Measurements from ENCODE around the gene TMEM143. TPM values are rescaled to one million over a fixed set of nuclear protein-coding genes. Genes with fewer than 3 reads are reported as not detected.
A peak's percentile ranks its signal among the peaks of the same experiment; 100 is the strongest.
"Not testable (repeated sequence)": the region's sequence is repeated elsewhere in the genome, so short reads cannot be mapped to it uniquely, and the experiment has no call there.

Gene TMEM143
- total RNA-seq, 2 experiments from 2014 or later = 9.4 to 11.0 TPM

GRCh38 chr19:48291489-48291815 is 72.3 kb downstream of the TMEM143 start:
- H3K4me1 Mint-ChIP-seq (ENCODE audit: low read depth); H3K36me3 ChIP-seq (ENCODE audit: insufficient read depth, low read length); H3K27me3 ChIP-seq (ENCODE audit: control insufficient read depth in 1 of 2, insufficient read depth in 2 of 2, low read length in 2 of 2); H3K36me3 Mint-ChIP-seq (ENCODE audit: low read depth); H3K27me3 Mint-ChIP-seq; H3K9me3 ChIP-seq (ENCODE audit: control insufficient read depth in 1 of 2, insufficient read depth in 1 of 2, low read length in 2 of 2); ATAC-seq (ENCODE audit: poor library complexity); H3K27ac ChIP-seq (ENCODE audit: low read depth in 1 of 2, low read length in 2 of 2); DNase-seq; H3K9me3 Mint-ChIP-seq; H3K27ac Mint-ChIP-seq: not testable (repeated sequence)
- H3K4me3 Mint-ChIP-seq = peak overlapping the region; percentile 76
- ChIA-PET POLR2A (interaction anchor here (1.2 kb wide), 1 partner anchor 42 kb away, joined by 5 read pairs; no protein-coding TSS in a partner anchor), CTCF (interaction anchor here (1.8 kb wide), 1 partner anchor 42 kb away, joined by 6 read pairs; no protein-coding TSS in a partner anchor)
- intact Hi-C loops (cut with DNase I, micrococcal nuclease) = loop anchor here (1.0 to 2.0 kb wide), 3 partner anchors 24 to 328 kb away; no protein-coding TSS in a partner anchor
- Histone ChIP-seq H3K4me1 (ENCODE audit: insufficient read depth, low read length) (peaks cover 10% of the 10 kb centered on the region), H3K4me3 (ENCODE audit: low read length) (peak overlapping the region; percentile 58)
- peak; percentile 65 for TF ChIP-seq CTCF (IDR thresholded peaks at IDR 0.05)

- no peaks in the 10 kb centered on the region for H3K36me3 ChIP-seq (ENCODE audit: insufficient read depth, low read length)
- ATAC-seq (ENCODE audit: poor library complexity) = peak; percentile 61
- intact Hi-C loops (cut with DNase I, micrococcal nuclease) = loop anchor here (1.0 to 2.0 kb wide), 3 partner anchors 24 to 328 kb away; no protein-coding TSS in a partner anchor
- Mint-ChIP-seq H3K9me3 (peaks cover 4% of the 10 kb centered on the region), H3K4me3 (peak overlapping the region; percentile 76), H3K27me3 (peaks cover 14% of the 10 kb centered on the region), H3K36me3 (ENCODE audit: low read depth) (no peaks in the 10 kb centered on the region), H3K27ac (no peak overlapping the region), H3K4me1 (ENCODE audit: low read depth) (no peaks in the 10 kb centered on the region)
- POLR2A ChIA-PET = interaction anchor here (1.2 kb wide), 1 partner anchor 43 kb away, joined by 5 read pairs; no protein-coding TSS in a partner anchor
- peak; percentile 99 for TF ChIP-seq CTCF (IDR thresholded peaks at IDR 0.05)
- CTCF ChIA-PET = interaction anchor here (1.8 kb wide), 1 partner anchor 43 kb away, joined by 6 read pairs; no protein-coding TSS in a partner anchor
- H3K4me1 ChIP-seq (ENCODE audit: insufficient read depth, low read length) = peaks cover 10% of the 10 kb centered on the region
- H3K9me3 ChIP-seq (ENCODE audit: control insufficient read depth in 1 of 2, insufficient read depth in 1 of 2, low read length in 2 of 2) = peaks cover 4 to 5% of the 10 kb centered on the region in 2 experiments
- peaks cover 0 to 2% of the 10 kb centered on the region in 2 experiments for H3K27me3 ChIP-seq (ENCODE audit: control insufficient read depth in 1 of 2, insufficient read depth in 2 of 2, low read length in 2 of 2)
- peak; percentile 24 to 79 (median 54) for DNase-seq
- H3K4me3 ChIP-seq (ENCODE audit: low read length) = peak overlapping the region; percentile 58
- no peak overlapping the region for H3K27ac ChIP-seq (ENCODE audit: low read depth in 1 of 2, low read length in 2 of 2)
These were observed 72.8 kb downstream of the TMEM143 start for GRCh38 chr19:48290771-48291488.

- H3K4me3 ChIP-seq (ENCODE audit: low read length) = no peak overlapping the region
- ChIA-PET CTCF (interaction anchor here (1.8 kb wide), 1 partner anchor 43 kb away, joined by 6 read pairs; no protein-coding TSS in a partner anchor), POLR2A (no interaction called here)
- H3K36me3 ChIP-seq (ENCODE audit: insufficient read depth, low read length) = no peaks in the 10 kb centered on the region
- Mint-ChIP-seq H3K36me3 (ENCODE audit: low read depth) (no peaks in the 10 kb centered on the region), H3K27me3 (peaks cover 18% of the 10 kb centered on the region), H3K4me1 (ENCODE audit: low read depth) (no peaks in the 10 kb centered on the region), H3K4me3 (peak overlapping the region; percentile 25), H3K27ac (no peak overlapping the region), H3K9me3 (peaks cover 4% of the 10 kb centered on the region)
- H3K27ac ChIP-seq (ENCODE audit: low read depth in 1 of 2, low read length in 2 of 2) = no peak overlapping the region
- no peak for DNase-seq
- peaks cover 10% of the 10 kb centered on the region for H3K4me1 ChIP-seq (ENCODE audit: insufficient read depth, low read length)
- H3K9me3 ChIP-seq (ENCODE audit: control insufficient read depth in 1 of 2, insufficient read depth in 1 of 2, low read length in 2 of 2) = peaks cover 4 to 5% of the 10 kb centered on the region in 2 experiments
- intact Hi-C loops (cut with DNase I, micrococcal nuclease) = loop anchor here in 1 of 2 experiments (2.0 kb wide), 1 partner anchor 184 kb away; no protein-coding TSS in a partner anchor
- no peak for ATAC-seq (ENCODE audit: poor library complexity)
- no peak for TF ChIP-seq CTCF (IDR thresholded peaks at IDR 0.05)
- H3K27me3 ChIP-seq (ENCODE audit: control insufficient read depth in 1 of 2, insufficient read depth in 2 of 2, low read length in 2 of 2) = no peaks in the 10 kb centered on the region
These were observed 73.4 kb downstream of the TMEM143 start for GRCh38 chr19:48290401-48290770.
